ENCODE measurements around the gene CD96.

Gene CD96

GRCh38 chr3:111584744-111585143 is 42.7 kb downstream of the CD96 start:
- Histone ChIP-seq H3K4me3 (ENCODE audit: low read depth, low read length) (no peak overlapping the region), H3K27me3 (no peaks in the 10 kb centered on the region; the same call in 1 of the 2 replicates), H3K36me3 (no peaks in the 10 kb centered on the region), H3K4me1 (no peaks in the 10 kb centered on the region), H3K9me3 (no peaks in the 10 kb centered on the region)
- DNase-seq = no peak
- TF ChIP-seq CTCF (IDR thresholded peaks at IDR 0.05; ENCODE audit: low read depth, low read length) = no peak

GRCh38 chr3:111585217-111585616 is 43.2 kb downstream of the CD96 start:
- Histone ChIP-seq H3K4me3 (ENCODE audit: low read depth, low read length) (no peak overlapping the region), H3K36me3 (no peaks in the 10 kb centered on the region), H3K4me1 (no peaks in the 10 kb centered on the region), H3K9me3 (no peaks in the 10 kb centered on the region), H3K27me3 (no peaks in the 10 kb centered on the region; the same call in 1 of the 2 replicates)
- no peak for TF ChIP-seq CTCF (IDR thresholded peaks at IDR 0.05; ENCODE audit: low read depth, low read length)
- no peak for DNase-seq

GRCh38 chr3:111588527-111588926 is 46.5 kb downstream of the CD96 start:
- no peaks in the 10 kb centered on the region for H3K4me1 ChIP-seq
- H3K9me3 ChIP-seq = no peaks in the 10 kb centered on the region
- no peak overlapping the region for H3K4me3 ChIP-seq (ENCODE audit: low read depth, low read length)
- DNase-seq = no peak
- peaks cover 6% of the 10 kb centered on the region; the same call in 1 of the 2 replicates for H3K27me3 ChIP-seq
- no peak for TF ChIP-seq CTCF (IDR thresholded peaks at IDR 0.05; ENCODE audit: low read depth, low read length)
- no peaks in the 10 kb centered on the region for H3K36me3 ChIP-seq

- no peaks in the 10 kb centered on the region for H3K4me1 ChIP-seq
These were observed 47.5 kb downstream of the CD96 start for GRCh38 chr3:111589303-111590142.

GRCh38 chr3:111590143-111590491 is 48.1 kb downstream of the CD96 start:
- H3K27me3 ChIP-seq = peaks cover 11% of the 10 kb centered on the region; the same call in 1 of the 2 replicates
- no peaks in the 10 kb centered on the region for H3K4me1 ChIP-seq
- DNase-seq = no peak
- no peak overlapping the region for H3K4me3 ChIP-seq (ENCODE audit: low read depth, low read length)
- no peaks in the 10 kb centered on the region for H3K9me3 ChIP-seq
- no peak for TF ChIP-seq CTCF (IDR thresholded peaks at IDR 0.05; ENCODE audit: low read depth, low read length)
- no peaks in the 10 kb centered on the region for H3K36me3 ChIP-seq

More at GRCh38 chr3:111589303-111590142, 47.5 kb downstream of the CD96 start:
- H3K4me3 ChIP-seq (ENCODE audit: low read depth, low read length) = no peak overlapping the region
- no peak for TF ChIP-seq CTCF (IDR thresholded peaks at IDR 0.05; ENCODE audit: low read depth, low read length)
- no peaks in the 10 kb centered on the region for H3K9me3 ChIP-seq
- no peak for DNase-seq
- H3K27me3 ChIP-seq = peaks cover 8% of the 10 kb centered on the region; the same call in 1 of the 2 replicates
- no peaks in the 10 kb centered on the region for H3K36me3 ChIP-seq

- Histone ChIP-seq H3K36me3 (no peaks in the 10 kb centered on the region), H3K4me1 (no peaks in the 10 kb centered on the region), H3K27me3 (peaks cover 11% of the 10 kb centered on the region; the same call in 1 of the 2 replicates), H3K4me3 (ENCODE audit: low read depth, low read length) (no peak overlapping the region), H3K9me3 (no peaks in the 10 kb centered on the region)
- no peak for TF ChIP-seq CTCF (IDR thresholded peaks at IDR 0.05; ENCODE audit: low read depth, low read length)
- DNase-seq = no peak
These were observed 49.6 kb downstream of the CD96 start for GRCh38 chr3:111591555-111591954.
